ENCODE data around the gene DOCK6. TPM values are rescaled to one million over a fixed set of nuclear protein-coding genes. Genes with fewer than 3 reads are reported as not detected.

The DOCK6 gene
- total RNA-seq (2014; rRNA removed): 19.4 and 33.0 TPM in 2 replicates
- polyA plus RNA-seq (2012): 29.0 TPM

DNA sequence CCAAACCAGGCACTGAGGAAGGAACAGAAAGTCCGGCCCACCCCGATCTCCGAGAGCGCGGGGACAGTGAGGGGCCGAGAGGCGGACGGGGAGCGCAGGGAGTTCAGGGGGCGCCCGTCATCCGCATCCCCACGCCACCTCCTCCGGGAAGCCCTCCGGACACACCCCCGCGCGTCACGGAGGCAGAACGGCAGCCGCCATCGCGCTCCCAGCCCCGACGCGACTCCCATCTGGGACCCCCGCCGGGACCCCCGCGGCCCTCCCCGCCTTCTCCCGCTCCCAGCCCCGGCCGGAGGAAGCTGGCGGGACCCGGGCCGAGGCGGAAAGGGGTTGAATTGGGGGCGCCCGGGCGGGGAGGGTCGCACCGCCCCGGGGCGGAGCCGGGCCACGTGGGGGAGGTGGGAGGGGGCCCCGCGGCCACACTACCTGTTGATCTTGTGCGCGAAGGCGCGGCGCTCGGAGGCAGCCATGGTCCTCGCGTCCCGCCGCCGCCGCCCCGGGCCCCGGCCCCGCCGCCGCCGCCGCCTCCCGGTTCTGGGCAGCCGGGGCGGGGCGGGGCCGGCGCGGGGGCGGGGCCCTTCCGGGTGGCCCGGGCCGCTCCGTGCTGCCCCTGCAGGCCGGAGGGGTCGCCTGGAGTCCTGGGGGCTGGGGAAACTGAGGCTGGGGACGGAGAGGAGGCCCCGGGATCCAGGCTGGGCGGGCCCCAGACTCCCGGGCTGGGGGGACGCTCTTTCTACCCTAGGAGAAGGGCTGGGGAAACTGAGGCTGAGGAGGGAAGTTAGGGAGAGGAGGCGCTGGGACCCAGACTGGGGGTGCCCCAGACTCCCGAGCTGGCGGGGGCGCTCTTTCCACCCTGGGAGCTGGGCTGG is at the start of gene DOCK6:
TSS of gene DOCK6 (minus strand) at position 554 of the 869 bp plus-strand sequence. CDS start at position 470, 84 bp downstream.
- DNase-seq (ENCODE audit: low read depth): no peak

DNA sequence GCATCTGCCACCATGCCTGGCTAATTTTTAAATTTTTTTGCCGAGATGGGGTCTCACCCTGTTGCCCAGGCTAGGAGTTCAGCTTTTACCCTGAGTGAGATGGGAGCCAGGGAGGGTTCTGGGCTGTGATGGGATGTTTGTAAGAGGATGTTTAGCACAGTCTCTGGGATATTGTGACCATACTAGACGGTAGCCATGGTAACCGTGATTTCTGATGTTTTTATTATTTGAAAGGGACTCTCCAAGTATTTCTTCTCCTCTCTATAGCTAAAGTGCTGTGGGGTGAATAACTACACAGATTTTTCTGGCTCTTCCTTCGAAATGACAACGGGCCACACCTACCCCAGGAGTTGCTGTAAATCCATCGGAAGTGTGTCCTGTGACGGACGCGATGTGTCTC is 44.0 kb upstream of the DOCK6 start:
- DNase-seq (ENCODE audit: low read depth): no peak

- DNase-seq (ENCODE audit: low read depth): peak; percentile 15
Observed at GRCh38 chr19:11304936-11305335, 42.6 kb upstream of the DOCK6 start.

DNA sequence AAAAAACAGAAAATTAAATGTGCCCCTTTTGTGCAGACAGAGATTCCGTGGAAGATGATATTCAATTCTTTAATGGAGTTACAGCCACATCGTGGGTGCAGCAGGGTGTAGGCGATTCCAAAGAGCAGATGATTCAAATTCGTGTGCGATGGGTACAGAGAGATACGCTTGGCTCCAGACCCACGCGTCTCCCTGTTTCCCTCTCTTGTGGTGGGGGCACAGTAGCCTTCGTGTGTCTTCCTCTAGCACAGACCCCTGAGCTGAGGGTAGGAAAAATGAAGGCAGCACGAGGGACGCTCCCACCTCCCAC is 38.4 kb upstream of the DOCK6 start:
- DNase-seq (ENCODE audit: low read depth): no peak

DNA sequence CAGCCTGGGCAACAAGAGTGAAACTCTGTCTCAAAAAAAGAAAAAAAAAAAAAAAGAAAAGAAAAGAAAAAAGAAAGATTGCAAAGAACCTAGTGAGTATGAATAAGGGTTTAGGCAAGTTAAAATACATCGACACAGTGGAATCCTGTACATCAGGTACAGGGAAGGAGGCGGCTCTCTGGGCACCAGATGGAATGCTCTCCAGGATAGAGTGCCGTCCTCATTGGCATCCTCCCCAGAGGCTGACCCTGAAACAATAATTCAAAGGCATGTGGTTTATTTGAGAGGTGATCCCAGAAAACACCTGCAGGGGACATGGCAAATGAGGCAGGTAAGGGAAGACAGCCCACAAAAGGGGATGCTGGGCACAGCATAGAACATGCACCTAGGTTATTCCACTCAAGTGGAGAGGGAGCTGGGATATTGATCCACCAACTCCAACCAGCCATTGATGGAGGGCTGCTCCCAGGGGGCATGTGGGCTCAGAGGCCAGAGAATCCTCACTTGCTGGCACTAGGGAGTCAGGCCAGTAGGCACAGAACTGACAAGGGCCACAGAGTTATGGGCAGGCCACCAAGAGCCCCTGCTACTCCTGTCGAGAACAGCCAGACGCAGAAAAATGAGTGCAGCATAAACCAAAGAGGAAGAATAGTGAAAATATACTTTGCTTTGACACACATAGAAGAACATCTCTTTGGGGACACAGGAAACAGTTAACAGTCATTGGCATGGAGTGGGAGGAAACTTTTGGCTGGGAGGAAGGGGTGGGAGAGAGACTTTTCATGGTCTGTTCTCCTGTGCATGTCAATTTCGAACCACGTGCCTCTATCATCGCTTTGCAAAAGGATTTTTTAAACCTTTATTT is 37.9 kb upstream of the DOCK6 start:
- DNase-seq (ENCODE audit: low read depth): no peak

DNA sequence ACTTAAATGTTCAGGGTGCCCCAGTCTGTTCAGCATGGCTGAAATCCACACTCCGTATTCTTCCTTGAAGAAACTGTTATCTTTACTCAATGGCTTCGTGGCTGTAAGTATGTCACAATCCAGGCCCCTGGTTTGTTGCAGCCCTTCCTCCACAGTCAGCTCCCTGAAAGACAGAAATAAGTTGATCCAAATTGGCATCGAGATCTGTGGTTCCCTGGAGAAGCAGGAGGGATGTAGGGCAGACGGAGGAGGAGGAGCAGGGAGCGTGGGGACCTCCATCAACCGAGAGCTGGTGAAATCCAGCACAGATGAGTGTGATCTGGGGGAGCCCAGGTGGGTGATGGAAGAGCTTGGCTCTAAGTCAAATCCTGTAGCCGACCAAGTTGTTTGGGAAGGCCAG is 33.9 kb upstream of the DOCK6 start:
- no peak for DNase-seq (ENCODE audit: low read depth)

GRCh38 chr19:11295665-11296245 is 33.4 kb upstream of the DOCK6 start, which contains the start of gene TSPAN16:
TSS of gene TSPAN16 (plus strand) at chr19:11296160. CDS start at chr19:11296298, 138 bp downstream.
- no peak for DNase-seq (ENCODE audit: low read depth)

DNA sequence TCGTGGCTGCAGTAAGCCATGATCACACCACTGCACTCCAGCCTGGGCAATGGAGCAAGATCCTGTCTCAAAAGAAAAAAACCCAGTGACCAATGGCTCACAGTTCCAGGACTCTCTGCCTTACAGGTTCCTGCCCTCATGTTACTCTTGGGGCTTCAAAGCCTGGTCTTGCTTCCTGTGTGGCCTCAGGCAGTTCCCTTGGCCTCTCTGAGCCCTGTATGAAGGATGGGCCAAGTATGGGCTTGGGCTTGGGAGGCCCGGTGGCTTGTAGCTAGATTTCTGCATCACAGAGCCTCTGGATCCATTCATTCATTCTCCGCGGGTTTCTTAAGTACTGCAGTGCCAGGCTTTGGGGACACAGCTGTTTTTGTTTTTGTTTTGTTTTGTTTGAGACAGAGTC is 32.9 kb upstream of the DOCK6 start:
- no peak for DNase-seq (ENCODE audit: low read depth)

DNA sequence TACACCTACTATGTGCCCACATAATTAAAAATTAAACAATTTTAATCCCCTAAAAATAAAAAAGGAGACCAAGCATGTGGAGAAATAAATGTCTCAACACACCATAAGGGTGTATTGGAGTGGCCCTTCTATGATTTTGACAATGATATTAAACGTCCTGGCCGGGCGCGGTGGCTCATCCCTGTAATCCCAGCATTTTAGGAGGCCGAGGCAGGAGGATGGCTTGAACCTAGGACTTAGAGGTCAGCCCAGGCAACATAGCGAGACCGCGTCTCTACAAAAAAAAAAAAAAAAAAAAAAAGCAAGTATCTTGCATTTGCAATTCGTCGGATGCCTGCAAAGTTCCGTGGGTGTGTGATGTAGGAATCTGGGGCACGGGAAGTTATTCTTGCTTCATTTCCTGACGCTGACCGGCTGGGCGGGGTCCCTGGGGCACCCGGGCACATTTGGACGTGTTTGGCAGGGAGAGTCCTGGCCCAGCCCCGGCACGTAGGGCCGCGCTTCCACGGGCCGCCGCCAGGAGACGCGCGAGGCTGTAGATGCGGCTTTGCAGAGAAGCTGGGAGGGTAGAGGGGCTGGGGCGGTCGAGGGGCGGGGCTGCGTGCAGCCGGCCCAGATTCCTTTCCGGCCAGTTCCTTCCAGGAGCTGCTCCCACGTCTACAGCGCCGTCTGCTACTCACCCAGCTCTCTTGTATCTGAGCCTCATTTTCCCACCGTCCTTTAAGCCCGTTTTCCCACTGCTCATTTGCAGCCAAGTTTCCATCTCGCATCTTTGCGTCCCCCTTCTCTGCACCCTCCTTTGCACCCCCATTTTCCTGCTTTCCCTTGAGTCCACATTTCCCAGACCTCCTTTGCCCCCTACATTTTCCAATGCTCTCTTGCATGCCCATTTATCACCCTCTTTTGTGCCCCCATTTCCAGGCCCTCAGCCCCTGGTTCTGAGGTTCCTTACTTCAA is 31.4 kb upstream of the DOCK6 start:
- DNase-seq (ENCODE audit: low read depth): peak; percentile 93

GRCh38 chr19:11291991-11292390 is 29.7 kb upstream of the DOCK6 start:
- DNase-seq (ENCODE audit: low read depth): no peak

GRCh38 chr19:11291415-11291814 is 29.1 kb upstream of the DOCK6 start:
- DNase-seq (ENCODE audit: low read depth): no peak

- no peak for DNase-seq (ENCODE audit: low read depth)
Observed at GRCh38 chr19:11290256-11290655, 27.9 kb upstream of the DOCK6 start.

DNA sequence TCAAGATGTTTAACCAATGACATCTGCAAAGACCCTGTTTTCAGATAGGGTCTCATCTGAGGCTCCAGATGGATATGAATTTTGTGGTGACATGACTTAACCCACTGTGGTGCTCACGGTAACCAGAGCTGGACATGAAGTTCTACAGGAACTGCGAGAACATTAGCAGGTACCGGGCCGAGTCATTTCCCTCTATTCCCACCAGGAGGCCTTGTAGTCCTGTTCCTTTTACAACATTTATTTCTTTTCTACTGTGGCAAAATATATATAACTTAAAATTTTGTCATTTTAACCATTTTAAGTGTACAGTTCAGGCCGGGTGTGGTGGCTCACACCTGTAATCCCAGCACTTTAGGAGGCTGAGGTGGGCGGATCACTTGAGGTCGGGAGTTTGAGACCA is 26.0 kb upstream of the DOCK6 start:
- no peak for DNase-seq (ENCODE audit: low read depth)

DNA sequence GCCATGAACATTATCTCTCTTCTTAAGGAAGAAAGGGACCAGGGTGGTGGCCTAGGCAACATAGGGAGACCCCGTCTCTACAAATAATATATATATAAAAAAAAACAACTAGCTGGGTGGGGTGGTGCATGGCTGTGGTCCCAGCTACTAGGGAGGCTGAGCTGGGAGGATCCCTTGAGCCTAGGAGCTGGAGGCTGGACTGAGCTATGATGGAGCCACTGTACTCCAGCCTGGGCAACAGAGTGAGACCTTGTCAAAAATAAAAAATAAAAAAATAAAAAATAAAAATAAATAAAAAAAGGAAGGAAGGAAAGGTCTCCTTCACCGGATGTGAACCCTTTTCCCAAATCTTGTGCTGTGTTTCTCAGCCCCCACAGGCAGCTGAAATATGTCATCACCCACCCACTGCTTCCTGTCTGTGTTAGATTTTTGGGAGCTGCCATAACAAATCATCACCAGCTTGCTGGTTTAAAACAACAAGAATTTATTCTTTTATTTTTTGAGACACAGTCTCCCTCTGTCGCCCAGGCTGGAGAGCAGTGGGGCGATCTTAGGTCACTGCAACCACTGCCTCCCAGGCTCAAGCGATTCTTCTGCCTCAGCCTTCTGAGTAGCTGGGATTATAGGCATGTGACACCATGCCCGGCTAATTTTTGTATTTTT is 24.1 kb upstream of the DOCK6 start:
- DNase-seq (ENCODE audit: low read depth): no peak

GRCh38 chr19:11284515-11284914 is 22.2 kb upstream of the DOCK6 start:
- no peak for DNase-seq (ENCODE audit: low read depth)

DNA sequence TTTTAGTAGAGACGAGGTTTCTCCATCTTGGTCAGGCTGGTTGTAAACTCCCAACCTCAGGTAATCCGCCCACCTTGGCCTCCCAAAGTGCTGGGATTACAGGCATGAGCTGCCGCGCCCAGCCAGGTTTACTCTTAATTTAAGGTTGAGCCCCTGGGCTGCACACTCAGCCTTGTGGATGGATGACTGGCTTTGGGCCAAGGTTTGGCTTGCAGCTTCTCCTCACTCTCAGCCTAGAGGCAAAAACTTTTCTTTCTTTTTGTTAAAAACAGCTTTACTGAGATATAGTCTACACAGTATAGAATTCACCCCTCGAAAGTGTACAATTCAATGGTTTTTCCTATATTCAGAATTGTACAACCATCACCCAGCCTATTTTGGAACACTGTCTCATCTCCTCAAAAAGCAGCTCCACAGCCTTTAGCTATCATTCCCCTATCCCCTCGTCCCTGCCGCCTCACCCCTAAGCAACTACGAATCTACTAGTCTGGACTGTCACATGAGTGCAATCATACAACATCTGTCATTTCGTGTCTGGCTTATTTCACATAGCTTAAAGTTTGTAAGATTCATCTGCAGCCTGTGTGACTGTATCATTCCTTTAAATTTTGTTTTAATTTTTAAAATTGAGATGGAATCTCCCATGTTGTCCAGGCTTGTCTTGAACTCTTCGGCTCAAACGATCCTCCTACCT is 19.2 kb upstream of the DOCK6 start:
- DNase-seq (ENCODE audit: low read depth): no peak

DNA sequence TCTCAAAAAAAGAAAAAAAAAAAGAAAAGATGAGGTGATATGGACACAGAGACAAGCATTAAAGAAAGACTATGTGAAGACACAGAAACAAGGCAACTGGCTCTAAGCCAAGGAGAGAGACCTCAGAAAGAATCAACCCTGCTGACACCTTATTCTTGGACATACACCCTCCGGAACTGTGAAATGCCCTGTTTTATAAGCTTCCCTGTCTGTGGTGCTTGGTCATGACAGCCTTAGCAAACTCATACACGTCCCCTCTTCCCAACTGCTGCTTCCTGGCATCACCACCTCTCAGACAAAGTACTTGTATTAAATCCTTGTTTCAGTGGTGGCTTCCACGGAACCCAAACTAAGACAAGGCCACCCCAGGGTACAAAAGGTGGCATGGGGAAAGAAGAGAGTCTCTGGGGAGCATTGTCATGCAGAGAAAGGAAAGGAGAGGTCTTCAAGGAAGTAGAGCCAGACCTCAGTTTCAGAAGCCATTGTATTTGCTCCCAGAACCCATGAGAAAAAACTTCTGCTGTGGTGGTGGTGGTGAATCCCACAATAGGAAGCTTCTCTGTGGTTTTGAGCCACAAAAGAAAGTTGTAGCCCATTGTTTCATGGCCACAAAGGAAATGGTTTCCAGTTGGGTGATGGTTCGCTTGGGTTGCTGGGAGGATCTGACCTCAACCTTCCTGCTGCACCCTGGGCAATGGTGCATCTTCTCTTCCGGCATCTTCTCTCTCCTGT is 17.3 kb upstream of the DOCK6 start:
- DNase-seq (ENCODE audit: low read depth): peak; percentile 35

DNA sequence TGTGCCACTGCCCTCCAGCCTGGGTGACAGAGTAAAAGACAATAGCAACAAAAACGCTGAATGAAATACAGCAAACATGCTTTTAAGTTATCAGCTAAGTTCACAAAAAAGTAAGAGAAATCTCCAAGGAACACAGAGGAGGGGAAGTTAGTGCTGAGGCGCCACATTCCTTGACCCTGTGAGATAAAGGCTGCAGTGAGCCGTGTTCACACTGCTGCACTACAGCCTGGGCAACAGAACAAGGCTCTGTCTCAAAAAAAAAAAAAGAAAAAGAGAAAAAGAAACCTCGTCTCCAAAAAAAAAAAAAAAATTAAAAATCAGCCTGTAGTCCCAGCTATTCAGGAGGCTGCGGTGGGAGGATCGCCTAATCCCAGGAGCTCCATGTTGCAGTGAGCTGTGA is 16.3 kb upstream of the DOCK6 start:
- no peak for DNase-seq (ENCODE audit: low read depth)

- DNase-seq (ENCODE audit: low read depth): no peak
Observed at GRCh38 chr19:11274533-11275086, 12.3 kb upstream of the DOCK6 start.
